H9 (cell line): Measurements from ENCODE around the gene UNC5C. TPM values are rescaled to one million over a fixed set of nuclear protein-coding genes. Genes with fewer than 3 reads are reported as not detected.

ENCODE experiments used
- DNase-seq: peaks from one replicate; pipeline ENCODE4 v3.0.0-alpha.2; 2017
- H2AFZ ChIP-seq: one replicate; pipeline ENCODE4 v1.6.1; 2013; ENCODE audit warnings: mild to moderate bottlenecking, low read length, control low read depth, moderate library complexity
- H2AK5ac ChIP-seq: 2 replicates; pipeline ENCODE4 v1.6.1; 2013; ENCODE audit warnings: low read length, control low read depth, mixed read lengths; ENCODE audit not compliant: insufficient read length
- H2BK120ac ChIP-seq: one replicate; pipeline ENCODE4 v1.6.1; 2013; ENCODE audit warnings: low read depth, mild to moderate bottlenecking, low read length, control low read depth, inconsistent platforms; ENCODE audit not compliant: poor library complexity, severe bottlenecking
- H2BK12ac ChIP-seq: 2 replicates; pipeline ENCODE4 v1.6.1; 2013; ENCODE audit warnings: low read length, control low read depth, mixed read lengths, low read depth; ENCODE audit not compliant: insufficient read length
- H2BK15ac ChIP-seq: 2 replicates; pipeline ENCODE4 v1.6.1; 2013; ENCODE audit warnings: low read depth, low read length, control low read depth
- H2BK20ac ChIP-seq: one replicate; pipeline ENCODE4 v1.6.1; 2013; ENCODE audit warnings: low read depth, mild to moderate bottlenecking, low read length, control low read depth, inconsistent platforms; ENCODE audit not compliant: poor library complexity, severe bottlenecking
- H2BK5ac ChIP-seq: 2 replicates; pipeline ENCODE4 v1.6.1; 2013; ENCODE audit warnings: low read length, control low read depth, mixed read lengths; ENCODE audit not compliant: insufficient read length
- H3K14ac ChIP-seq: 2 replicates; pipeline ENCODE4 v1.6.1; 2013; ENCODE audit warnings: low read length, control low read depth; ENCODE audit not compliant: insufficient read depth
- H3K18ac ChIP-seq: 2 replicates; pipeline ENCODE4 v1.6.1; 2013; ENCODE audit warnings: low read depth, mild to moderate bottlenecking, mixed read lengths, low read length, control low read depth; ENCODE audit not compliant: insufficient read length
- H3K23ac ChIP-seq: 2 replicates; pipeline ENCODE4 v1.6.1; 2013; ENCODE audit warnings: low read length, control low read depth, mixed read lengths, low read depth; ENCODE audit not compliant: insufficient read length
- H3K23me2 ChIP-seq: 2 replicates; pipeline ENCODE4 v1.6.1; 2013; ENCODE audit warnings: low read depth, mild to moderate bottlenecking, mixed read lengths, low read length, control low read depth; ENCODE audit not compliant: insufficient read length, poor library complexity, severe bottlenecking
- H3K27ac ChIP-seq: 2 replicates; pipeline ENCODE4 v1.5.1; 2013; ENCODE audit warnings: low read length, control low read depth, mixed read lengths, low read depth; ENCODE audit not compliant: insufficient read length
- H3K27me3 ChIP-seq: 2 replicates; pipeline ENCODE4 v1.6.1; 2013; ENCODE audit warnings: low read length, control low read depth, inconsistent platforms; ENCODE audit not compliant: insufficient read depth
- H3K4ac ChIP-seq: 2 replicates; pipeline ENCODE4 v1.6.1; 2013; ENCODE audit warnings: low read depth, mild to moderate bottlenecking, control low read depth, inconsistent platforms, low read length, moderate library complexity
- H3K4me1 ChIP-seq: 2 replicates; pipeline ENCODE4 v1.6.1; 2013; ENCODE audit warnings: low read length, control low read depth, inconsistent platforms; ENCODE audit not compliant: insufficient read depth
- H3K4me2 ChIP-seq: 2 replicates; pipeline ENCODE4 v1.6.1; 2013; ENCODE audit warnings: low read length, control low read depth, mixed read lengths; ENCODE audit not compliant: insufficient read length, insufficient read depth
- H3K56ac ChIP-seq: 2 replicates; pipeline ENCODE4 v1.6.1; 2013; ENCODE audit warnings: low read depth, mild to moderate bottlenecking, mixed read lengths, low read length, control low read depth; ENCODE audit not compliant: insufficient read length
- H3K79me1 ChIP-seq: 2 replicates; pipeline ENCODE4 v1.6.1; 2013; ENCODE audit warnings: low read depth, mild to moderate bottlenecking, moderate library complexity, low read length, control low read depth, inconsistent platforms; ENCODE audit not compliant: insufficient read depth, poor library complexity, severe bottlenecking
- H3K79me2 ChIP-seq: 2 replicates; pipeline ENCODE4 v1.6.1; 2013; ENCODE audit warnings: low read length, control low read depth, inconsistent platforms; ENCODE audit not compliant: insufficient read depth
- H3K9ac ChIP-seq: 2 replicates; pipeline ENCODE4 v1.6.1; 2013; ENCODE audit warnings: low read length, control low read depth, mixed read lengths; ENCODE audit not compliant: insufficient read length; ENCODE audit errors: extremely low read depth
- H3K9me3 ChIP-seq: one replicate; pipeline ENCODE4 v1.6.1; 2013; ENCODE audit warnings: low read depth, low read length, inconsistent platforms; ENCODE audit not compliant: control insufficient read depth
- H3T11ph ChIP-seq: one replicate; pipeline ENCODE4 v1.6.1; 2013; ENCODE audit warnings: mild to moderate bottlenecking, low read length, control low read depth, inconsistent platforms
- H4K20me1 ChIP-seq: one replicate; pipeline ENCODE4 v1.6.1; 2013; ENCODE audit not compliant: control insufficient read depth, insufficient read length, insufficient read depth
- H4K5ac ChIP-seq: 2 replicates; pipeline ENCODE4 v1.6.1; 2013; ENCODE audit warnings: low read depth, mild to moderate bottlenecking, mixed read lengths, low read length, control low read depth; ENCODE audit not compliant: insufficient read length
- H4K8ac ChIP-seq: replicated peaks from 2 replicates; pipeline ENCODE4 v1.6.1; 2013; ENCODE audit warnings: low read length, control low read depth, mixed read lengths, low read depth; ENCODE audit not compliant: insufficient read length
- H4K91ac ChIP-seq: 2 replicates; pipeline ENCODE4 v1.6.1; 2013; ENCODE audit warnings: low read depth, mild to moderate bottlenecking, moderate library complexity, mixed read lengths, low read length, control low read depth; ENCODE audit not compliant: insufficient read length
- H3K27ac Mint-ChIP-seq, 3 experiments: 2 replicates in 2 of 3; 3 replicates in 1 of 3; pipeline ENCODE4 v1.8.0; 2020 to 2021; ENCODE audit warnings: mixed read lengths in 3 of 3, mild to moderate bottlenecking in 1 of 3, moderate library complexity in 1 of 3
- H3K27me3 Mint-ChIP-seq: 2 replicates; pipeline ENCODE4 v1.8.0; 2021; ENCODE audit warnings: low read depth, mild to moderate bottlenecking, moderate library complexity, mixed read lengths
- H3K36me3 Mint-ChIP-seq, 3 experiments: 2 replicates in 2 of 3; 3 replicates in 1 of 3; pipeline ENCODE4 v1.8.0; 2020 to 2021; ENCODE audit warnings: low read depth in 3 of 3, mixed read lengths in 3 of 3; ENCODE audit not compliant: insufficient read depth in 1 of 3
- H3K4me1 Mint-ChIP-seq, 2 experiments: 2 replicates each; pipeline ENCODE4 v1.8.0; 2020; ENCODE audit warnings: mixed read lengths in 2 of 2
- H3K4me3 Mint-ChIP-seq, 2 experiments: 2 replicates in 1 of 2; 3 replicates in 1 of 2; pipeline ENCODE4 v1.8.0; 2020 to 2021; ENCODE audit warnings: mild to moderate bottlenecking in 2 of 2, mixed read lengths in 2 of 2, moderate library complexity in 1 of 2
- H3K9me3 Mint-ChIP-seq, 2 experiments: 2 replicates in 1 of 2; 3 replicates in 1 of 2; pipeline ENCODE4 v1.8.0; 2020; ENCODE audit warnings: mild to moderate bottlenecking in 2 of 2, mixed read lengths in 2 of 2, moderate library complexity in 1 of 2
- CTCF ChIP-seq: fragments of 200-600 bp; sonication (generic); conservative IDR thresholded peaks from 3 replicates; pipeline ENCODE4 v1.8.0; 2021; ENCODE audit warnings: antibody characterized with exemption, mild to moderate bottlenecking
- WGBS: extraction: QIAGEN DNeasy Blood & Tissue Kit; methylation state at CpG from one replicate; pipeline ENCODE4 v1.1.7; 2013; ENCODE audit warnings: missing lambda C conversion rate, low lambda C conversion rate, mixed read lengths; ENCODE audit not compliant: insufficient read length; ENCODE audit errors: extremely low coverage; 5-methylcytosine and 5-hydroxymethylcytosine counted together
- total RNA-seq: library from RNA; stranded (reverse); gene quantifications from 2 replicates; pipeline ENCODE4 v1.2.1, GENCODE V29; 2021

The UNC5C gene
- total RNA-seq, 1 experiment from 2014 or later, result not detected

GRCh38 chr4:95506264-95506663 lies 42.5 kb downstream of the UNC5C start:
- Histone ChIP-seq H2BK20ac (no peak overlapping the region), H3K4me1 (no peaks in the 10 kb centered on the region), H3K4me2 (no peak overlapping the region), H4K91ac (no peak overlapping the region), H3K4ac (no peak overlapping the region), H3K27ac (no peak overlapping the region), H3K9ac (no peak overlapping the region), H2BK5ac (no peak overlapping the region), H2BK120ac (no peak overlapping the region), H2BK12ac (no peak overlapping the region), H3K79me1 (no peaks in the 10 kb centered on the region), H3K27me3 (no peaks in the 10 kb centered on the region), H4K5ac (no peak overlapping the region), H2BK15ac (no peak overlapping the region), H3K23ac (no peak overlapping the region), H3K14ac (no peak overlapping the region), H3K18ac (no peak overlapping the region), H3K79me2 (no peaks in the 10 kb centered on the region), H2AFZ (no peak overlapping the region), H3K23me2 (no peaks in the 10 kb centered on the region), H3T11ph (no peak overlapping the region), H2AK5ac (no peak overlapping the region), H4K20me1 (no peaks in the 10 kb centered on the region), H3K9me3 (no peaks in the 10 kb centered on the region), H3K56ac (no peak overlapping the region), H4K8ac (no peak overlapping the region)
- Mint-ChIP-seq H3K4me1 (no peaks in the 10 kb centered on the region), H3K4me3 (no peak overlapping the region), H3K27me3 (no peaks in the 10 kb centered on the region), H3K36me3 (no peaks in the 10 kb centered on the region), H3K9me3 (no peaks in the 10 kb centered on the region), H3K27ac (no peak overlapping the region)
- WGBS, result no CpG with 5 or more reads among the region's 4 CpGs
- TF ChIP-seq CTCF, result no peak
- DNase-seq, result no peak
